ENCODE measurements around the gene RAB7A. TPM values are rescaled to one million over a fixed set of nuclear protein-coding genes. Genes with fewer than 3 reads are reported as not detected.
"Not testable (repeated sequence)": the region's sequence is repeated elsewhere in the genome, so short reads cannot be mapped to it uniquely, and the experiment has no call there.

The RAB7A gene
- total RNA-seq, 1 donor from 2014 or later = 284 TPM

- Mint-ChIP-seq H3K27me3 (ENCODE audit: unreplicated experiment) (peaks cover 14% of the 10 kb centered on the region), H3K27ac (ENCODE audit: unreplicated experiment) (peak overlapping the region; percentile 89), H3K9me3 (ENCODE audit: unreplicated experiment) (no peaks in the 10 kb centered on the region), H3K36me3 (ENCODE audit: unreplicated experiment) (no peaks in the 10 kb centered on the region), H3K4me3 (ENCODE audit: unreplicated experiment) (peak overlapping the region; percentile 93), H3K4me1 (ENCODE audit: unreplicated experiment) (peaks cover 42% of the 10 kb centered on the region)
- TF ChIP-seq, protein P1, sequence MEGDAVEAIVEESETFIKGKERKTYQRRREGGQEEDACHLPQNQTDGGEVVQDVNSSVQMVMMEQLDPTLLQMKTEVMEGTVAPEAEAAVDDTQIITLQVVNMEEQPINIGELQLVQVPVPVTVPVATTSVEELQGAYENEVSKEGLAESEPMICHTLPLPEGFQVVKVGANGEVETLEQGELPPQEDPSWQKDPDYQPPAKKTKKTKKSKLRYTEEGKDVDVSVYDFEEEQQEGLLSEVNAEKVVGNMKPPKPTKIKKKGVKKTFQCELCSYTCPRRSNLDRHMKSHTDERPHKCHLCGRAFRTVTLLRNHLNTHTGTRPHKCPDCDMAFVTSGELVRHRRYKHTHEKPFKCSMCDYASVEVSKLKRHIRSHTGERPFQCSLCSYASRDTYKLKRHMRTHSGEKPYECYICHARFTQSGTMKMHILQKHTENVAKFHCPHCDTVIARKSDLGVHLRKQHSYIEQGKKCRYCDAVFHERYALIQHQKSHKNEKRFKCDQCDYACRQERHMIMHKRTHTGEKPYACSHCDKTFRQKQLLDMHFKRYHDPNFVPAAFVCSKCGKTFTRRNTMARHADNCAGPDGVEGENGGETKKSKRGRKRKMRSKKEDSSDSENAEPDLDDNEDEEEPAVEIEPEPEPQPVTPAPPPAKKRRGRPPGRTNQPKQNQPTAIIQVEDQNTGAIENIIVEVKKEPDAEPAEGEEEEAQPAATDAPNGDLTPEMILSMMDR (IDR thresholded peaks at IDR 0.05) = no peak
- no peak for DNase-seq (ENCODE audit: extremely low spot score, unreplicated experiment)
Measured at GRCh38 chr3:128725547-128726022, 398 bp upstream of the RAB7A start.

DNA sequence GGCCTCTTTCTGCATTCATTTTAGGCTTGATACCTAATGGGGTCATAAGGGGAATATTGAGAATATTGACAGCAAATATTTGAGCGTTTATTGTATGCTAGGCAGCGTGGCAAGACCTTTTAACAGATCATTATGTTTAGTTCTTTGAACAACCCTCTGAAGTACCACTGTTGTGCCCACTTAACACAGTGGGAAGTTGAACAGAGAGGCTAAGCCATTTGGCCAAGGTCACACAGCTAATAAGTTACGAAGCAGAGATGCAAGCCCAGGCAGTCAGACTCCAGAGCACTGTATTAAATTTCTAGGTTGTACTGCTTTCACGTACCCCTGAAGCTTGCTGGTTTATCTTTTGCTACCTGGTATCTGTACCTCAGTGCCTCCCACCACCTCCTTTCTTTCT lies 1.1 kb downstream of the RAB7A start:
- no peaks in the 10 kb centered on the region for H3K36me3 Mint-ChIP-seq (ENCODE audit: unreplicated experiment)
- H3K27me3 Mint-ChIP-seq (ENCODE audit: unreplicated experiment) = no peaks in the 10 kb centered on the region
- H3K27ac Mint-ChIP-seq (ENCODE audit: unreplicated experiment) = peak overlapping the region; percentile 81
- TF ChIP-seq, protein P1 (IDR thresholded peaks at IDR 0.05) = no peak
- H3K9me3 Mint-ChIP-seq (ENCODE audit: unreplicated experiment) = no peaks in the 10 kb centered on the region
- peak overlapping the region; percentile 93 for H3K4me3 Mint-ChIP-seq (ENCODE audit: unreplicated experiment)
- H3K4me1 Mint-ChIP-seq (ENCODE audit: unreplicated experiment) = peaks cover 52% of the 10 kb centered on the region
- no peak for DNase-seq (ENCODE audit: extremely low spot score, unreplicated experiment)

GRCh38 chr3:128727485-128727884 lies 1.5 kb downstream of the RAB7A start:
- H3K27me3 Mint-ChIP-seq (ENCODE audit: unreplicated experiment) = no peaks in the 10 kb centered on the region
- H3K36me3 Mint-ChIP-seq (ENCODE audit: unreplicated experiment) = peaks cover 1% of the 10 kb centered on the region
- peak overlapping the region; percentile 93 for H3K4me3 Mint-ChIP-seq (ENCODE audit: unreplicated experiment)
- TF ChIP-seq, protein P1 (IDR thresholded peaks at IDR 0.05) = no peak
- H3K27ac Mint-ChIP-seq (ENCODE audit: unreplicated experiment) = peak overlapping the region; percentile 81
- DNase-seq (ENCODE audit: extremely low spot score, unreplicated experiment) = no peak
- peaks cover 55% of the 10 kb centered on the region for H3K4me1 Mint-ChIP-seq (ENCODE audit: unreplicated experiment)
- H3K9me3 Mint-ChIP-seq (ENCODE audit: unreplicated experiment) = no peaks in the 10 kb centered on the region

GRCh38 chr3:128727996-128728395 lies 2.0 kb downstream of the RAB7A start:
- peak overlapping the region; percentile 81 for H3K27ac Mint-ChIP-seq (ENCODE audit: unreplicated experiment)
- H3K27me3 Mint-ChIP-seq (ENCODE audit: unreplicated experiment) = no peaks in the 10 kb centered on the region
- peaks cover 1% of the 10 kb centered on the region for H3K36me3 Mint-ChIP-seq (ENCODE audit: unreplicated experiment)
- DNase-seq (ENCODE audit: extremely low spot score, unreplicated experiment) = no peak
- TF ChIP-seq, protein P1 (IDR thresholded peaks at IDR 0.05) = no peak
- H3K4me1 Mint-ChIP-seq (ENCODE audit: unreplicated experiment) = peaks cover 59% of the 10 kb centered on the region
- H3K4me3 Mint-ChIP-seq (ENCODE audit: unreplicated experiment) = peak overlapping the region; percentile 93
- H3K9me3 Mint-ChIP-seq (ENCODE audit: unreplicated experiment) = no peaks in the 10 kb centered on the region

GRCh38 chr3:128728521-128728920 lies 2.5 kb downstream of the RAB7A start:
- H3K4me3 Mint-ChIP-seq (ENCODE audit: unreplicated experiment) = peak overlapping the region; percentile 93
- H3K36me3 Mint-ChIP-seq (ENCODE audit: unreplicated experiment); H3K9me3 Mint-ChIP-seq (ENCODE audit: unreplicated experiment); H3K27me3 Mint-ChIP-seq (ENCODE audit: unreplicated experiment); DNase-seq (ENCODE audit: extremely low spot score, unreplicated experiment): not testable (repeated sequence)
- peaks cover 64% of the 10 kb centered on the region for H3K4me1 Mint-ChIP-seq (ENCODE audit: unreplicated experiment)
- H3K27ac Mint-ChIP-seq (ENCODE audit: unreplicated experiment) = peak overlapping the region; percentile 81

GRCh38 chr3:128730471-128730870 lies 4.5 kb downstream of the RAB7A start:
- Mint-ChIP-seq H3K27ac (ENCODE audit: unreplicated experiment) (no peak overlapping the region), H3K9me3 (ENCODE audit: unreplicated experiment) (no peaks in the 10 kb centered on the region), H3K4me1 (ENCODE audit: unreplicated experiment) (peaks cover 74% of the 10 kb centered on the region), H3K4me3 (ENCODE audit: unreplicated experiment) (no peak overlapping the region), H3K27me3 (ENCODE audit: unreplicated experiment) (no peaks in the 10 kb centered on the region), H3K36me3 (ENCODE audit: unreplicated experiment) (peaks cover 1% of the 10 kb centered on the region)
- no peak for DNase-seq (ENCODE audit: extremely low spot score, unreplicated experiment)
- TF ChIP-seq, protein P1 (IDR thresholded peaks at IDR 0.05) = no peak
